ENCODE results near the gene THUMPD3.

The THUMPD3 gene

DNA sequence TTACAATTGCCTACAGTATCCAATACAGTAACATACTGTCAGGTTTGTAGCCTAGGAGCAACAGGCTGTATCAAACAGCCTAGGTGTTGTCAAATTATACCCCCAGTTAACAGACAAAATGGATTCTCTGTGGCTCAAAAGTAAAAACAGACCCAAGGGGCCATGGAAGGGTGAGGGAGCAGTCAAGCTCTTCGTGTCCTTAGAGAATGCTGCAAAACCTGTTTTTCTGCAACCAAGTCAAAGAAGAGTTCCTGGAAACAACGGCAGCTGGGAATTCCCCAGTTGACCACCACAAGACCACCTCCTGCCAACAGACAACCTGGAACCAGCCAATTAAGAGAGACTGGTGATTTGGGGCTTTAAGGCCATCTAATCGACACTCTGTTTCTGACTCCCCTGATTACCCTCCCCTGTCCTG, 11.1 kb upstream of the THUMPD3 start:
- ATAC-seq: no peak

DNA sequence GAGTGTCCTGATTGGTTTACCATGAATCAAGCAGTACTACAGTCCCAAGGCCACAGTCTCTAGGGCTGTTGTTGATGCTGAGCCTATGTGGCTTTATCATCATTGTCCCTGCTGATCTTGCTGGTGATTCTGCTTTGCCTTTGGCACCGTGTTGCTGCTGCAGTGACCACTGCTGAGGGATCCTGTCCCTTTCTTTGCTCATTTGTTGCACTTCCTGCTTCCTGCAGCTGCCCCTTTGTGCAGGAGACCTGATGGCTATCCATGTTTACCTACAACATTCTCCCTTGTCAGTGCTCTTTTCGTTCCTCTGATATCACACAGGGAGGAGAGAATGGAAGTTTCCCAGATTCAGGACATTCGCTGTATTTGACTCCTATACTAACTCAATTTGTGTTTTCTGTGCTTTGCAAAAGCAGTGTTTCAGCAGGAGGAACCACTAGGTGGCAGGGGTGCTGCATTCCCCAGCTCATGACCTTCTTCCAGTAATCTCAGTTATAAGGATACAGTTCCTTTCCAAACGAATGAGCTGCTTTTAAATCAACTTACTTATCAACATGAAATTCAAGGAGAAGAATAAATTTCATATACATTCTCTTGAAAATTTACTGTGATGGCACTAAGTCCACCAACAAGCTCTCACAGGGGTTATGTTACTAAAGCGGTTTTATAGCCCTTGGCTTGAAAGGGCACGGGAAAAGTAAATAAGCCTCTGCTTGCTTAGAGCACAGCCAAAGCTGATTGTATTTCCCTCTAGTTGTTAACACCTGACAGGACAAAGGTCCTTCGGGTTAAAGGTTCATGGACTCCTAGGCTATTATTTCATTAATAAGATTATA, 9.7 kb upstream of the THUMPD3 start:
- peak; percentile 97 for ATAC-seq
- TF ChIP-seq ESRRG (CRISPR knock-in tag; IDR thresholded peaks at IDR 0.05) (no peak), PPARA (CRISPR knock-in tag; IDR thresholded peaks at IDR 0.05; ENCODE audit: borderline replicate concordance) (no peak)

More for the DNA sequence above, 11.1 kb upstream of the THUMPD3 start:
- no peak for TF ChIP-seq TCF4 (CRISPR knock-in tag; IDR thresholded peaks at IDR 0.05; ENCODE audit: borderline replicate concordance)
- TF ChIP-seq ZNF8 (CRISPR knock-in tag; IDR thresholded peaks at IDR 0.05): no peak
- TF ChIP-seq SNAI2 (CRISPR knock-in tag; IDR thresholded peaks at IDR 0.05): no peak
- TF ChIP-seq BACH2 (CRISPR knock-in tag; IDR thresholded peaks at IDR 0.05; ENCODE audit: borderline replicate concordance): no peak
- TF ChIP-seq, protein P1, sequence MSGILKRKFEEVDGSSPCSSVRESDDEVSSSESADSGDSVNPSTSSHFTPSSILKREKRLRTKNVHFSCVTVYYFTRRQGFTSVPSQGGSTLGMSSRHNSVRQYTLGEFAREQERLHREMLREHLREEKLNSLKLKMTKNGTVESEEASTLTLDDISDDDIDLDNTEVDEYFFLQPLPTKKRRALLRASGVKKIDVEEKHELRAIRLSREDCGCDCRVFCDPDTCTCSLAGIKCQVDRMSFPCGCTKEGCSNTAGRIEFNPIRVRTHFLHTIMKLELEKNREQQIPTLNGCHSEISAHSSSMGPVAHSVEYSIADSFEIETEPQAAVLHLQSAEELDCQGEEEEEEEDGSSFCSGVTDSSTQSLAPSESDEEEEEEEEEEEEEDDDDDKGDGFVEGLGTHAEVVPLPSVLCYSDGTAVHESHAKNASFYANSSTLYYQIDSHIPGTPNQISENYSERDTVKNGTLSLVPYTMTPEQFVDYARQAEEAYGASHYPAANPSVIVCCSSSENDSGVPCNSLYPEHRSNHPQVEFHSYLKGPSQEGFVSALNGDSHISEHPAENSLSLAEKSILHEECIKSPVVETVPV (CRISPR knock-in tag; IDR thresholded peaks at IDR 0.05): no peak
- no peak for TF ChIP-seq CSDC2 (CRISPR knock-in tag; IDR thresholded peaks at IDR 0.05)
- TF ChIP-seq ARNTL (CRISPR knock-in tag; IDR thresholded peaks at IDR 0.05; ENCODE audit: borderline replicate concordance, low read depth): no peak
- no peak for TF ChIP-seq ISL1 (CRISPR knock-in tag; IDR thresholded peaks at IDR 0.05)
- TF ChIP-seq RARB (CRISPR knock-in tag; IDR thresholded peaks at IDR 0.05): no peak
- TF ChIP-seq ZNF565 (CRISPR knock-in tag; conservative IDR thresholded peaks at IDR 0.05; ENCODE audit: low read depth): no peak
- TF ChIP-seq TOX (CRISPR knock-in tag; IDR thresholded peaks at IDR 0.05; ENCODE audit: borderline replicate concordance): no peak

DNA sequence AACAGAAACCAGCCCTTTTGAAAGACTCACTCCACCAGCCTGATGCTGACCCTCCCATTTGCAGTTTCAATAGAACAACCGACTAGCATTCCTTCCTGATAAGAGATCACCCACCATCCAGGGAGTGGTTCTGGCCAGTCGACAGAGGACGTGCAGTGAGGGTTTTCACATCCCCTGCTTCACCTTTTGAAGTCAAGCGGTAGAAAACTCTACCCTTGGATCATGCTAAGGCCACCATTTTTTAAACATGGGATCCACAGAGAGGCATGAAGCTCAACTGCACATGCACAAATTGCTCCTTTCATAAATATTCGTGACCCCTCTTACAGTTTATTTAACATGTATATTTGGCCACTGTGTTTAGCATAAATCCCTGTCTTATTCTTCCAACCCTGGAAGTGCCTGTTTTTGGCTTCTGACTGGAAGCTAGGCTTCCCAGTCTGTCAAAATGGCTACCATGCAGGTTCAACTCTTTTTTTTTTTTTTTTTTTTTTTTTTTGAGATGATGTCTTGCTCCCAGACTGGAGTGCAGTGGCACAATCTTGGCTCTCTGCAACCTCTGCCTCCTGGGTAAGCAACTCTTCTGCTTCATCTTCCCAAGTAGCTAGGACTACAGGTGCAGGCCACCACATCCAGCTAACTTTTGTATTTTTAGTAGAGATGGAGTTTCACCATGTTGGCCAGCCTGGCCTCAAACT, 1.0 kb upstream of the THUMPD3 start:
- no peak for ATAC-seq
- no peak for TF ChIP-seq PPARA (CRISPR knock-in tag; IDR thresholded peaks at IDR 0.05; ENCODE audit: borderline replicate concordance)
- TF ChIP-seq SNAI2 (CRISPR knock-in tag; IDR thresholded peaks at IDR 0.05): no peak
- TF ChIP-seq ESRRG (CRISPR knock-in tag; IDR thresholded peaks at IDR 0.05): no peak
- no peak for TF ChIP-seq ARNTL (CRISPR knock-in tag; IDR thresholded peaks at IDR 0.05; ENCODE audit: borderline replicate concordance, low read depth)

DNA sequence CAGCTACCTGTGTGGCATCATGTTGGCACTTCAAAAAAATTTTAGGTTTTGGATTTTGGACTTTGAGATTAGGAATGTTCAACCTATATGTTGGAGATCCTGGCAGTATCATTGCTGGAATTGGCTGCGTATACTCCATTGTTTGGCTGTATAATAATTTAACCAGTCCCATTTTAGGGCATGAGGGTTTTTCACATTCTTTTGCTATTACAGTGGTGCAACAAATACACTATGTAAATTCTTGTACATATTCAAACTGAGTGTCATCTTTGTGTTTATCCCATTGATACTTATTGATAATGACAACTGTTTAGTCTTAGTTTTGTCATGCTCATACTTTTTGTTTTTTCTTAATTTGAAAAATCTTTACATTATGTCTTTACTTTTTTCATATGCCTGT, 6.7 kb downstream of the THUMPD3 start:
- no peak for ATAC-seq
- TF ChIP-seq, protein P2, sequence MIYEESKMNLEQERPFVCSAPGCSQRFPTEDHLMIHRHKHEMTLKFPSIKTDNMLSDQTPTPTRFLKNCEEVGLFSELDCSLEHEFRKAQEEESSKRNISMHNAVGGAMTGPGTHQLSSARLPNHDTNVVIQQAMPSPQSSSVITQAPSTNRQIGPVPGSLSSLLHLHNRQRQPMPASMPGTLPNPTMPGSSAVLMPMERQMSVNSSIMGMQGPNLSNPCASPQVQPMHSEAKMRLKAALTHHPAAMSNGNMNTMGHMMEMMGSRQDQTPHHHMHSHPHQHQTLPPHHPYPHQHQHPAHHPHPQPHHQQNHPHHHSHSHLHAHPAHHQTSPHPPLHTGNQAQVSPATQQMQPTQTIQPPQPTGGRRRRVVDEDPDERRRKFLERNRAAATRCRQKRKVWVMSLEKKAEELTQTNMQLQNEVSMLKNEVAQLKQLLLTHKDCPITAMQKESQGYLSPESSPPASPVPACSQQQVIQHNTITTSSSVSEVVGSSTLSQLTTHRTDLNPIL (CRISPR knock-in tag; IDR thresholded peaks at IDR 0.05; ENCODE audit: low read depth): no peak
- TF ChIP-seq PPARA (CRISPR knock-in tag; IDR thresholded peaks at IDR 0.05; ENCODE audit: borderline replicate concordance): no peak
- TF ChIP-seq RARB (CRISPR knock-in tag; IDR thresholded peaks at IDR 0.05): no peak
- no peak for TF ChIP-seq ZNF8 (CRISPR knock-in tag; IDR thresholded peaks at IDR 0.05)
- TF ChIP-seq, protein P3, sequence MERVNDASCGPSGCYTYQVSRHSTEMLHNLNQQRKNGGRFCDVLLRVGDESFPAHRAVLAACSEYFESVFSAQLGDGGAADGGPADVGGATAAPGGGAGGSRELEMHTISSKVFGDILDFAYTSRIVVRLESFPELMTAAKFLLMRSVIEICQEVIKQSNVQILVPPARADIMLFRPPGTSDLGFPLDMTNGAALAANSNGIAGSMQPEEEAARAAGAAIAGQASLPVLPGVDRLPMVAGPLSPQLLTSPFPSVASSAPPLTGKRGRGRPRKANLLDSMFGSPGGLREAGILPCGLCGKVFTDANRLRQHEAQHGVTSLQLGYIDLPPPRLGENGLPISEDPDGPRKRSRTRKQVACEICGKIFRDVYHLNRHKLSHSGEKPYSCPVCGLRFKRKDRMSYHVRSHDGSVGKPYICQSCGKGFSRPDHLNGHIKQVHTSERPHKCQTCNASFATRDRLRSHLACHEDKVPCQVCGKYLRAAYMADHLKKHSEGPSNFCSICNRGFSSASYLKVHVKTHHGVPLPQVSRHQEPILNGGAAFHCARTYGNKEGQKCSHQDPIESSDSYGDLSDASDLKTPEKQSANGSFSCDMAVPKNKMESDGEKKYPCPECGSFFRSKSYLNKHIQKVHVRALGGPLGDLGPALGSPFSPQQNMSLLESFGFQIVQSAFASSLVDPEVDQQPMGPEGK (CRISPR knock-in tag; IDR thresholded peaks at IDR 0.05; ENCODE audit: borderline replicate concordance): no peak
- TF ChIP-seq, protein P4, sequence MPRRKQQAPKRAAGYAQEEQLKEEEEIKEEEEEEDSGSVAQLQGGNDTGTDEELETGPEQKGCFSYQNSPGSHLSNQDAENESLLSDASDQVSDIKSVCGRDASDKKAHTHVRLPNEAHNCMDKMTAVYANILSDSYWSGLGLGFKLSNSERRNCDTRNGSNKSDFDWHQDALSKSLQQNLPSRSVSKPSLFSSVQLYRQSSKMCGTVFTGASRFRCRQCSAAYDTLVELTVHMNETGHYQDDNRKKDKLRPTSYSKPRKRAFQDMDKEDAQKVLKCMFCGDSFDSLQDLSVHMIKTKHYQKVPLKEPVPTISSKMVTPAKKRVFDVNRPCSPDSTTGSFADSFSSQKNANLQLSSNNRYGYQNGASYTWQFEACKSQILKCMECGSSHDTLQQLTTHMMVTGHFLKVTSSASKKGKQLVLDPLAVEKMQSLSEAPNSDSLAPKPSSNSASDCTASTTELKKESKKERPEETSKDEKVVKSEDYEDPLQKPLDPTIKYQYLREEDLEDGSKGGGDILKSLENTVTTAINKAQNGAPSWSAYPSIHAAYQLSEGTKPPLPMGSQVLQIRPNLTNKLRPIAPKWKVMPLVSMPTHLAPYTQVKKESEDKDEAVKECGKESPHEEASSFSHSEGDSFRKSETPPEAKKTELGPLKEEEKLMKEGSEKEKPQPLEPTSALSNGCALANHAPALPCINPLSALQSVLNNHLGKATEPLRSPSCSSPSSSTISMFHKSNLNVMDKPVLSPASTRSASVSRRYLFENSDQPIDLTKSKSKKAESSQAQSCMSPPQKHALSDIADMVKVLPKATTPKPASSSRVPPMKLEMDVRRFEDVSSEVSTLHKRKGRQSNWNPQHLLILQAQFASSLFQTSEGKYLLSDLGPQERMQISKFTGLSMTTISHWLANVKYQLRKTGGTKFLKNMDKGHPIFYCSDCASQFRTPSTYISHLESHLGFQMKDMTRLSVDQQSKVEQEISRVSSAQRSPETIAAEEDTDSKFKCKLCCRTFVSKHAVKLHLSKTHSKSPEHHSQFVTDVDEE (CRISPR knock-in tag; IDR thresholded peaks at IDR 0.05): no peak
- TF ChIP-seq GLIS3 (CRISPR knock-in tag; IDR thresholded peaks at IDR 0.05): no peak
- TF ChIP-seq ZFP30 (CRISPR knock-in tag; IDR thresholded peaks at IDR 0.05): no peak
- TF ChIP-seq ZC3H10 (CRISPR knock-in tag; IDR thresholded peaks at IDR 0.05): no peak
- no peak for TF ChIP-seq ISL1 (CRISPR knock-in tag; IDR thresholded peaks at IDR 0.05)
- TF ChIP-seq, protein P5, sequence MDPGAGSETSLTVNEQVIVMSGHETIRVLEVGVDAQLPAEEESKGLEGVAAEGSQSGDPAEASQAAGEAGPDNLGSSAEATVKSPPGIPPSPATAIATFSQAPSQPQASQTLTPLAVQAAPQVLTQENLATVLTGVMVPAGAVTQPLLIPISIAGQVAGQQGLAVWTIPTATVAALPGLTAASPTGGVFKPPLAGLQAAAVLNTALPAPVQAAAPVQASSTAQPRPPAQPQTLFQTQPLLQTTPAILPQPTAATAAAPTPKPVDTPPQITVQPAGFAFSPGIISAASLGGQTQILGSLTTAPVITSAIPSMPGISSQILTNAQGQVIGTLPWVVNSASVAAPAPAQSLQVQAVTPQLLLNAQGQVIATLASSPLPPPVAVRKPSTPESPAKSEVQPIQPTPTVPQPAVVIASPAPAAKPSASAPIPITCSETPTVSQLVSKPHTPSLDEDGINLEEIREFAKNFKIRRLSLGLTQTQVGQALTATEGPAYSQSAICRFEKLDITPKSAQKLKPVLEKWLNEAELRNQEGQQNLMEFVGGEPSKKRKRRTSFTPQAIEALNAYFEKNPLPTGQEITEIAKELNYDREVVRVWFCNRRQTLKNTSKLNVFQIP (CRISPR knock-in tag; IDR thresholded peaks at IDR 0.05; ENCODE audit: borderline replicate concordance, low read depth): no peak
